Measurements from ENCODE around the gene UNC45A.
"Not testable (repeated sequence)": the region's sequence is repeated elsewhere in the genome, so short reads cannot be mapped to it uniquely, and the experiment has no call there.

UNC45A gene

DNA sequence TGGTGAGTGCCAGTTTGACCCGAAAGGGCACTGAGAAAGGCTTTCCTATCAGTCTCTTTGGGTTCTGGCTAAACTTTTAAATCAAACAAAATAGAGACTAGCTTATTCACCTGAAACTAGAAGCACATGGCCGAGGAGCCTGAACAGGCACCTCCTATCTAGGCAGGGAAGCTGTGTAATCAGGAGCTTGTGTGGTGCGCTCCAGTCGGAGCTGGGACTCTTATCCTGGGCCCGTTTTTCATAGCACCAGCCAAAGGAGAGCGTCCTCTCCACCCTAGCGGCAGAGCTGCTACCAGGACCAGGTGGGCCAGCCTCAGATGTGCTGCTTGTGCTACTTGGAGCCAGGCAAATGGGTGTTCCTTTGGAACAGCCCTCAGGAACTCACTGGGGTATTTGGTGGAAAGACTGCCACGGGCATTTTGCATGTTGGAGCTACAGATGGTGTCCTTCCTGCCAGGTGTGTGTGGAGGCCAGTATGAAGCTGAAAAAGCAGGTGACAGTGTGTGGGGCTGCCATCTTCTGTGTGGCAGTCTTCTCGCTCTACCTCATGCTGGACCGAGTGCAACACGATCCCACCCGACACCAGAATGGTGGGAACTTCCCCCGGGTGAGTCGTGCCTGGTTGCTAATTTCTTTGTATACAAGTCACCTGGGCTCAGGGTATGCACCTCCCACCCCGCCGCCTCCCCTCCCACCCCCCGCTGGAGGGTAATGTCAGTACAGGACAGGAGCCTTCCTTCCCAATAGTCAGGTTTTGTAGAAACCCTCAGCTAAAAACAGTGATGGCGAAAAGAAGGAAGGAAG, 31.1 kb upstream of the UNC45A start:
- DNase-seq = no peak

DNA sequence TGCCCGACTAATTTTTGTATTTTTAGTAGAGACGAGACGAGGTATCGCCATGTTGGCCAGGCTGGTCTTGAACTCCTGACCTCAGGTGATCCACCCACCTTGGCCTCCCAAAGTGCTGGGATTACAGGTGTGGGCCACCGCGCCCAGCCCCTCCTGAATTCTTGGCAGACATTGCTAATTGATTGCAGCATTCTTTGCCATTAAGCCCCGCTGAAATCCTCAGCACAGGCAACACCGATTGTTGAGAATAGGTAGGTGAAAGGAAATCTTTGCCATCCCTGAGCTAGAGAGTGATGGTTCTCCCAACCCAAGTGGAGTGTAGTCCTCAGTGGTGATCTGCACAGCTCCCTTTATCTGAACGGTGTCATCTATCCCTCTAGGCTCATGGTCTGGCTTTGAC, 30.3 kb upstream of the UNC45A start:
- no peak for DNase-seq

GRCh38 chr15:90905306-90906180, 29.5 kb upstream of the UNC45A start:
- no peak for DNase-seq

DNA sequence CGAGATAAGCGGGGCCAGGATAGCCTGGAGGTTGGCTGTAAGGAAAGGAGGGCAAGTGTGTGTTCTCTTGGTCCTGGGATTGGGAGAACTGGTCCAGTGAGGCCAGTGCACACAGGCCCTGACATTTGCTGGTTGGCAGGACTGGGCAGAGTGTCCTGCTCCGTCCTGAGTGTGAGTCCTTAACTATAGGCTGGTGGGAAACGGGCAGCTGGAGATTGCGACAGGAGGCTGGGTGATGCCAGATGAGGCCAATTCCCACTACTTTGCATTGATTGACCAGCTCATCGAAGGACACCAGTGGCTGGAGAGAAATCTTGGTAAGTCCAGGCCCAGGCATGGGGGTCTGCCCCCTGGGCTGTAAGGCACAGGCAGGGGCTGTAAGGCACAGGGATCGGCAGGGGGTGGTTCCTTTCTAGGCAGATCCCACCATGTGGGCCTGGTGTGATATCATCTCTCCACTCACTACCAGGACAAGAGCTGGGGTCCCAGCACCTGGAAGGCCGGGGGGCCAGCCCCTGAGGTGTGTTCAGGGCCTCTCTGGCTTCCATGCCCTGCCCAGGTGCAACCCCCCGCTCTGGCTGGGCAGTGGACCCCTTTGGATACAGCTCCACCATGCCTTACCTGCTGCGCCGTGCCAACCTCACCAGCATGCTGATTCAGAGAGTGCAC, 28.8 kb upstream of the UNC45A start:
- DNase-seq = no peak

DNA sequence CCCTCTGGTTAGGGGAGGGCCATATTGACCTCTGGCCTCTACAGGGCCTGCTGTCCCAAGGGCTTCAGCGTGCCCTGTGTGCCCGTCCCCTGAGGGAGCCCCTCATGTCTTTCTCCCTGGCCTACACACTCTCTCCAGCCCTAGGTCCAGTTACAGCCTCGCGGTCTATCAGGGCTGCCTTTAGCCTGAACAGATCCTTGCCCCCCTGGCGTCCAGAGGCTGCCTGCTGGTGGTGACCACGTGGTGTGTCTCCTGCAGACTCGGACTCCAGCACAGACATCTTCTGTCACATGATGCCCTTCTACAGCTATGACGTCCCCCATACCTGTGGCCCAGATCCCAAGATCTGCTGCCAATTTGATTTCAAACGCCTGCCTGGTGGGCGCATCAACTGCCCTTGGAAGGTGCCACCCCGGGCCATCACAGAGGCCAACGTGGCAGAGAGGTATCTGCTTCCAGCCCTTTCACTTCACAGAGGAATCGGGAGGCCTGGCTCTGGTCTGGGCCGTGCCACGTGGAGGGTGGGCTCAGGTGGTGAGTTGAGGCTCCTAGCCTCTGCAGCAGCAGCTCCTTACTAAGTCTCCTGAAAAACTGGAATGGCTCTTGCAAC, 27.9 kb upstream of the UNC45A start:
- no peak for DNase-seq

DNA sequence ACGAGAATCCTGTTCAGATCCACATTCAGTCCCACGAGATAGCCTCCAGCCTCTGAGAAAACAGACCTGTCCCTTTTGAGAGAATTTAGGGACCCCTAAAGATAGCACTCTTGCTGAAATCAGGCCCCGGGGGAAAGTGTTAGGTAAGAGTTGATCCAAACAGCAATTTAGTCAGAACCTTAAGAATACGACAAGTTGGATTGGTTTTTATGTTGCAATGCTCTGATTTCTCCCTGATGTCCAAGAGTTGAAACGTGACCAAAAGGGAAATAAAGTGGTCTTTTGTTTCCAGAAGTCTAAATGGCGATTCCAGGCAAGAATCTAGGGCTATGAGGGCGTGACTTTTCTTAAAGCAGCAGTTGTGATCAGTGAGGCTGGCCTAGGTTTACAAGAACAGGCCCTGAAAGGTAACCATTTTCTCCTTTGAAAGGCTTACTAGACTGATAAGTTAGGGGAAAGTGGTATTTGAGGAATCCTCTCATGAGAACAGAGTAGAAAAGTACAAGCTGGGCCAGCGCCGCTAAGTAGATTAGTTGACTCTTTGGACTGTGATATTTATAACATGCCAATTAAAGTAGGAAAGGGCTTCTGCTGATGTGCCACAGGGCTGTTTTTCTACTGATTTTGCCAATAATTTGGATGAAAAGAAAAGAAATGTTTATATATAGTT, 27.1 kb upstream of the UNC45A start:
- DNase-seq = no peak

GRCh38 chr15:90909449-90909848, 25.6 kb upstream of the UNC45A start:
- DNase-seq = not testable (repeated sequence)

- no peak for DNase-seq
Measured at GRCh38 chr15:90909976-90910375, 25.1 kb upstream of the UNC45A start.

DNA sequence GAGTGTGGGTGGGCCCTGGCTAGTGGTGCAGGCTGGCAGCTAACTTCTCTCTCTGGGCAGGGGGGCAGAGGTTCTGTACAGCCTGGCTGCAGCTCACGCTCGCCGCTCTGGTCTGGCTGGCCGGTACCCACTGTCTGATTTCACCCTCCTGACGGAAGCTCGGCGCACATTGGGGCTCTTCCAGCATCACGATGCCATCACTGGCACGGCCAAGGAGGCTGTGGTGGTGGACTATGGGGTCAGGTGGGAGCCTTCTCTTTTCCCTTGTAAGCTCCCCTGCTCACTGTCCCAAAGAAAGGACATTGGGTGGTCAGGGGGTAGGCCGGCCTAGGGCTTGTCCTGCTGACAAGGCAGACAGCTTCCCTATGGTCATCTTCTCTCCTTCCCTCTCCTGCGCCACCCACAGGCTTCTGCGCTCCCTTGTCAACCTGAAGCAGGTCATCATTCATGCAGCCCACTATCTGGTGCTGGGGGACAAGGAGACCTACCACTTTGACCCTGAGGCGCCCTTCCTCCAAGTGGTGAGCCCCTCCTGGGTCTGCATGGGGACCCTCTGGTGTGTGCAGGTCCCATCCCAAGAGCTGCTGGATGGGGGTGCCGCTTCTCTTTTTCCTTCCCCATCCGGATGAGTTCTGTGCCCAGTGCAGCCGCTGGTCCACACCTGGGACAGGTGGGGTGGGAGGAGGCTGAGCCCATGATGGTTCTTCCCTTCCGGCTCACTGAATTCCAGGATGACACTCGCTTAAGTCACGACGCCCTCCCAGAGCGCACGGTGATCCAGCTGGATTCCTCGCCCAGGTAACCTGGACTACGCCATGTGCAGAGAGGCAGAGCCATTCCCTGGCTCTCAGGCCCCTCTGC, 24.4 kb upstream of the UNC45A start:
- DNase-seq = no peak

DNA sequence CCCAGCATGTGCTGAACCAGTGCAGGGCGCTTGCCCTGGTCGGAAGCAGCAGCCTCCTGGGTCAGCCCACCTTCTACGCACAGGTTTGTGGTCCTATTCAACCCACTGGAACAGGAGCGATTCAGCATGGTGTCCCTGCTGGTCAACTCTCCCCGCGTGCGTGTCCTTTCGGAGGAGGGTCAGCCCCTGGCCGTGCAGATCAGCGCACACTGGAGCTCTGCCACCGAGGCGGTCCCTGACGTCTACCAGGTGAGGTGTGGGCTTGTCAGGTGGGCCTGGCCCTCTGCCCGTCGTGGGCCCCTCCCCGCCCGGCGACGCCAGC, 23.8 kb upstream of the UNC45A start:
- no peak for DNase-seq

DNA sequence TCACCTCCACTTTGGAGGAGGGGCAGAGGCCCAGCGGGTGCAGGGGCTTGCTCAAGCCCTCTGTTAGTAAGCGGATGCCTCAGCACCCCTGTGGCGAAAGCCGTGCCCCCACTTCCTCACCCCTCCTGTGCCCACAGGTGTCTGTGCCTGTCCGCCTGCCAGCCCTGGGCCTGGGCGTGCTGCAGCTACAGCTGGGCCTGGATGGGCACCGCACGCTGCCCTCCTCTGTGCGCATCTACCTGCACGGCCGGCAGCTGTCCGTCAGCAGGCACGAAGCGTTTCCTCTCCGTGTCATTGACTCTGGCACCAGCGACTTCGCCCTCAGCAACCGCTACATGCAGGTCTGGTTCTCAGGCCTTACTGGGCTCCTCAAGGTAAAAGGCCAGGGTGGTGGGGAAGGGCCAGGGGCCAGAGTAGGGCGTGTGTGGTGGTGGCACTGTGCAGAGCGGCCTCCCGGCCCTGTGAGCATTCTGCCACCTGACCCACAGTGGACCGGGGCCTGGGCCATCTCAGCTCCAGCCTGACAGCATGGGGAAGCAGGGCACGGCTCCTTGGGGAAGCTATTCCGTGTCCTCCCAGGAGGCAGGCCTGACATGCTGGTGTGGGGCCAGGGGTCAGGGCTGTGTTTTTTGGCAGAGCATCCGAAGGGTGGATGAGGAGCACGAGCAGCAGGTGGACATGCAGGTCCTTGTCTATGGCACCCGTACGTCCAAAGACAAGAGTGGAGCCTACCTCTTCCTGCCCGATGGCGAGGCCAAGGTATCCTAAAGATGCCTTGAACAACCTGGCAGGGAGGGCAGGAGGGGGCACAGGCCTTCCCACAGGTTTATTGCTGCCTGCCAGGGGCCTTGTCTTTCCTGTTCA, 22.9 kb upstream of the UNC45A start:
- no peak for DNase-seq

DNA sequence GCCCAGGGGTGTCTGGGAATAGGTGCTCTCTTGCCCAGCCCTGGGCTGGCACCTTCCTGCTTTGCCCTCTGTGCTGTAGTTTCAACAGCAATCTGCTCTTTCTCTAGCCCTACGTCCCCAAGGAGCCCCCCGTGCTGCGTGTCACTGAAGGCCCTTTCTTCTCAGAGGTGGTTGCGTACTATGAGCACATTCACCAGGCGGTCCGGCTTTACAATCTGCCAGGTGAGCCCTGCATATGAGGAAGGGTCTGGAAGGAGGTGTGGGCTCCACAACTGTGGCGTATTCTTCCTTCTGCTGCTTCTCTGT, 22.4 kb upstream of the UNC45A start:
- DNase-seq = no peak

GRCh38 chr15:90913398-90913944, 21.6 kb upstream of the UNC45A start:
- no peak for DNase-seq

- DNase-seq = no peak
Measured at GRCh38 chr15:90914305-90915080, 20.6 kb upstream of the UNC45A start.

DNA sequence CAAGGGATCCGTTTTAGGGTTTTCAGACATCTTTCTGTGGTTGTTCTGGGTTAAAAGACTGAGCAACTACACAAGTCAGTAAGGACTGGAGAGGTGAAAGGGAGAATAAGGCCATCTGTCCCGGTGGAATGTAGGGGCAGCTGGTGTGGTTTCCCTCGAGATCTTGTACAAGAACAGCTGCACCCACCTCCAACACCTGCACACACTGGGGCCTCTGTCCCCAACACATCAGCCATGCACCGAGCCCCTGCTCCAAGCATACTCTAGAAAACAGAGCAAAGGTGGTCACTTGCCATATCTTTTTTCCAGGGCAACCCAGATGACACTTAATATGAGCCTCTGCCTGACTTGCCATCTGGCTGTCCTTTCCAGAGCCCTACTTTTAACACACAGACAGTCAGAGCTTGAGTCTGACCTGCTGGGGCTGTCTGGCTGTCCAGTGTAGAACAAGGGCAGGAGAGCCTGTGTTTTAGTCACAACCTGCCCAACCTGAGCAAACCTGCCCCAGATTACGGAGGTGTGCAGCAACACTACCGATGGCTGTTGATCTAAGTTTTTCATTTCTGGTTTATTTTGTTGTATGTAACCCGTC, 19.8 kb upstream of the UNC45A start:
- DNase-seq = no peak

- DNase-seq = no peak
Measured at GRCh38 chr15:90915808-90916440, 19.2 kb upstream of the UNC45A start.

GRCh38 chr15:90916461-90916860, 18.6 kb upstream of the UNC45A start:
- no peak for DNase-seq

DNA sequence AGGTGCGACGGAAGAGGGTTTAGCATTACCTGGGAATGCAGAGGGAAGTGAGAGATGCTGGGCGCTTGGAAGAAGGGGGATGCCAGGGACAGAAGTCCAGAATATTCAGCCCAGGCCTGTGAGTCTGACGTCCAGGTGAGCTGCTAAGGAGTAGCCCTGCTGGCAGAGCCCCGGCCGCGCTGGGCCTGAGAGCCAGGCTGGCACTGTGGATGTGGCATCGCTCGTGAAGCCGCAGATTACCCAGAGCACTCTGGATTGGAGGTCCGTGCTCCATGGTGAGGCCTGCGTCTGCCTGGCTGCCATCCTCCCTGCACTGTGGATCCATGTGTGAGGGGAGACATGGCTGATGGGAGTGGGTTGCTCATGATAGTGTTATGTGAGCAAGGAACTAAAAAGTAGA, 17.5 kb upstream of the UNC45A start:
- no peak for DNase-seq
